OCI-LY7 (cell line): ENCODE data around the gene ETS2. TPM values are rescaled to one million over a fixed set of nuclear protein-coding genes. Genes with fewer than 3 reads are reported as not detected.

Source experiments
- BruUV-seq: library from RNA; stranded (reverse); fragments of 400-500 nt; replicated peaks from 2 replicates; lab custom pipeline; 2021; lab: Mats Ljungman, UMichigan
- CTCF ChIA-PET: fragments of 300-600 bp; sonication (Branson Sonifier 250); formaldehyde crosslinking; loops from one replicate; lab custom pipeline; 2022; ENCODE audit warnings: antibody characterized with exemption; ENCODE audit not compliant: unreplicated experiment; lab: Charles Lee
- POLR2A ChIA-PET: fragments of 300-600 bp; sonication (Branson Sonifier 250); formaldehyde crosslinking; loops from one replicate; lab custom pipeline; 2022; ENCODE audit warnings: antibody characterized with exemption; lab: Charles Lee
- DNase-seq: peaks from one replicate; pipeline ENCODE4 v3.0.0-alpha.2; 2015; ENCODE audit warnings: low spot score
- H2AFZ ChIP-seq: fragments of 200-600 bp; sonication (generic), shearing (Covaris generic); 2 replicates; pipeline ENCODE4 v1.6.1; 2014; ENCODE audit warnings: mild to moderate bottlenecking, antibody characterized with exemption, low read length, moderate library complexity
- H3K27ac ChIP-seq: fragments of 200-600 bp; sonication (generic); 2 replicates; pipeline ENCODE4 v1.5.1; 2014; ENCODE audit warnings: mixed run types, low read depth, mild to moderate bottlenecking, moderate library complexity, low read length, inconsistent platforms; ENCODE audit not compliant: poor library complexity, severe bottlenecking
- H3K36me3 ChIP-seq: fragments of 200-600 bp; sonication (generic); 2 replicates; pipeline ENCODE4 v1.6.1; 2014; ENCODE audit warnings: mild to moderate bottlenecking, antibody characterized with exemption, low read length, moderate library complexity, mixed read lengths; ENCODE audit not compliant: insufficient read depth
- H3K4me1 ChIP-seq: fragments of 200-600 bp; sonication (generic); 2 replicates; pipeline ENCODE4 v1.5.1; 2014; ENCODE audit warnings: mild to moderate bottlenecking, low read length; ENCODE audit not compliant: insufficient read depth, poor library complexity, severe bottlenecking
- H3K4me2 ChIP-seq: fragments of 200-600 bp; sonication (generic); 2 replicates; pipeline ENCODE4 v1.6.1; 2014; ENCODE audit warnings: mild to moderate bottlenecking, low read length
- H3K4me3 ChIP-seq: fragments of 200-600 bp; sonication (generic); 2 replicates; pipeline ENCODE4 v1.5.1; 2014; ENCODE audit warnings: mild to moderate bottlenecking, low read depth, low read length; ENCODE audit not compliant: poor library complexity, severe bottlenecking
- H3K79me2 ChIP-seq: fragments of 200-600 bp; sonication (generic); 2 replicates; pipeline ENCODE4 v1.6.1; 2016; ENCODE audit warnings: low read depth, mild to moderate bottlenecking, low read length, moderate library complexity, mixed read lengths; ENCODE audit not compliant: insufficient read depth
- H3K9me2 ChIP-seq: fragments of 200-600 bp; sonication (generic); 2 replicates; pipeline ENCODE4 v1.6.1; 2016; ENCODE audit warnings: mild to moderate bottlenecking, low read length, mixed read lengths; ENCODE audit not compliant: insufficient read depth
- H3K9me3 ChIP-seq: fragments of 200-600 bp; sonication (generic); 2 replicates; pipeline ENCODE4 v1.6.1; 2014; ENCODE audit warnings: mild to moderate bottlenecking, mixed run types, low read length, mixed read lengths
- H4K20me1 ChIP-seq: fragments of 200-600 bp; sonication (generic); 2 replicates; pipeline ENCODE4 v1.6.1; 2014; ENCODE audit warnings: mild to moderate bottlenecking, antibody characterized with exemption, low read length, moderate library complexity, mixed read lengths; ENCODE audit not compliant: insufficient read depth
- EZH2phosphoT487 ChIP-seq: fragments of 200-600 bp; sonication (generic); IDR thresholded peaks from 2 replicates; pipeline ENCODE4 v1.6.1; 2018; ENCODE audit warnings: low read depth, borderline replicate concordance, mild to moderate bottlenecking, mixed run types, antibody characterized with exemption, low read length, moderate library complexity, mixed read lengths
- intact Hi-C: fragments of 100-400 bp; cut with micrococcal nuclease; formaldehyde crosslinking; loops from one replicate; pipeline ENCODE4 v1.10.0; 2022; ENCODE audit not compliant: unreplicated experiment
- total RNA-seq, 2 experiments: library from RNA; depleted of rRNA in 1 of 2; stranded (reverse); fragments of >200 nt in 1 of 2; shearing (Covaris generic) in 1 of 2; gene quantifications; 2 replicates each; pipeline ENCODE4 v1.2.3, GENCODE V29; 2014 to 2022
- TF ChIP-seq, protein P1 (sequence below): fragments of 200-600 bp; sonication (generic); conservative IDR thresholded peaks from 2 replicates; pipeline ENCODE4 v1.5.1; 2014; ENCODE audit warnings: mild to moderate bottlenecking, antibody characterized with exemption, low read length, moderate library complexity, mixed read lengths

The ETS2 gene
- total RNA-seq, 2 experiments from 2014 or later: 9.8 to 24.1 TPM

DNA sequence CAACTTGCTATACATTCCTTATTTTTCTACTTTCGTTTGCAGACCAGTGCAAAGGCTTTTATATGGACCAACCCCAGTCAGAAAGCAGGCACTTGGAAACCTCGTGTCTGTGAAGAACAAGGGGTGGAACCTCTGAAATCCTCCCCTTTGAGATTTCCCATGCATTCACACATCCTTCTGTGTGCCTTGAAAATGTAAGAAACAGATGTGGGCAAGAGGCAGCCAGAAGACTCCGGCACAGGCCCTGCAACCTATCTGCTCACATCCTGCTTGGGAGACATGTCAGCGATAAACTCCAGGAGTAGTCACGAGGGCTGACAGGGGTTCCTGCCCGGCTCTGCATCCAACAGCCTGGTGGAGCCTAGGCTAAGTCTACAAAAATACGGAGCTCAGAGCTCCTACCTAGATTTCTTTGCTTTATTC, 42.5 kb downstream of the ETS2 start:
- Histone ChIP-seq H2AFZ (no peak overlapping the region), H3K27ac (no peak overlapping the region), H3K9me2 (no peaks in the 10 kb centered on the region), H3K4me3 (no peak overlapping the region), H3K79me2 (no peaks in the 10 kb centered on the region), H3K9me3 (no peaks in the 10 kb centered on the region), H4K20me1 (no peaks in the 10 kb centered on the region), H3K4me2 (no peak overlapping the region), H3K36me3 (no peaks in the 10 kb centered on the region), H3K4me1 (peaks cover 3% of the 10 kb centered on the region)
- intact Hi-C loops: no loop called here
- CTCF ChIA-PET: no interaction called here
- DNase-seq: no peak
- TF ChIP-seq, protein P1, sequence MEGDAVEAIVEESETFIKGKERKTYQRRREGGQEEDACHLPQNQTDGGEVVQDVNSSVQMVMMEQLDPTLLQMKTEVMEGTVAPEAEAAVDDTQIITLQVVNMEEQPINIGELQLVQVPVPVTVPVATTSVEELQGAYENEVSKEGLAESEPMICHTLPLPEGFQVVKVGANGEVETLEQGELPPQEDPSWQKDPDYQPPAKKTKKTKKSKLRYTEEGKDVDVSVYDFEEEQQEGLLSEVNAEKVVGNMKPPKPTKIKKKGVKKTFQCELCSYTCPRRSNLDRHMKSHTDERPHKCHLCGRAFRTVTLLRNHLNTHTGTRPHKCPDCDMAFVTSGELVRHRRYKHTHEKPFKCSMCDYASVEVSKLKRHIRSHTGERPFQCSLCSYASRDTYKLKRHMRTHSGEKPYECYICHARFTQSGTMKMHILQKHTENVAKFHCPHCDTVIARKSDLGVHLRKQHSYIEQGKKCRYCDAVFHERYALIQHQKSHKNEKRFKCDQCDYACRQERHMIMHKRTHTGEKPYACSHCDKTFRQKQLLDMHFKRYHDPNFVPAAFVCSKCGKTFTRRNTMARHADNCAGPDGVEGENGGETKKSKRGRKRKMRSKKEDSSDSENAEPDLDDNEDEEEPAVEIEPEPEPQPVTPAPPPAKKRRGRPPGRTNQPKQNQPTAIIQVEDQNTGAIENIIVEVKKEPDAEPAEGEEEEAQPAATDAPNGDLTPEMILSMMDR: no peak
- TF ChIP-seq EZH2phosphoT487: no peak
- no TSS peak for BruUV-seq
- POLR2A ChIA-PET: no interaction called here

DNA sequence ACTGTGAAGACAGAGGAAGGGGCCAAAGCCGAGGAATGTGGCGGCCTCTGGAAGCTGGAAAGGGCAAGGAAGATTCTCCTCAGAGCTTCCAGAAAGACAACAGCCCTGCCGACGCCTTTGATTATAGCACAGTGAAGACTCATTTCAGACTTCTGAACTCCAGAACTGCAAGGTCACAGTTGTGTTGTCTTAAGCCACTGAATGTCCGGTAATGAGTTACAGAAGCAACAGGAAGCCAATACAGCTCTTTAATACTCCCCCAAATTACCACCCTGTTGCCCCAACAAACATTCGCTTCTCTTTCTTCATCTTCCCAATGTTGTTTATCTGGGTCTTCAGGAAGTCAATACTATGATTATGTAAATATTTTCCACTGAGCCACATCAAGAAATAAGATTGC, 44.0 kb downstream of the ETS2 start:
- Histone ChIP-seq H2AFZ (no peak overlapping the region), H3K4me2 (no peak overlapping the region), H3K9me2 (no peaks in the 10 kb centered on the region), H3K27ac (no peak overlapping the region), H3K79me2 (no peaks in the 10 kb centered on the region), H3K4me3 (no peak overlapping the region), H3K9me3 (no peaks in the 10 kb centered on the region), H3K36me3 (no peaks in the 10 kb centered on the region), H4K20me1 (no peaks in the 10 kb centered on the region), H3K4me1 (peaks cover 14% of the 10 kb centered on the region)
- ChIA-PET CTCF (no interaction called here), POLR2A (interaction anchor here (0.7 to 1.7 kb wide), 3 partner anchors 10 to 18 kb away, joined by 3 to 4 read pairs (median 4); no protein-coding TSS in a partner anchor)
- TF ChIP-seq, protein P1: no peak
- TF ChIP-seq EZH2phosphoT487: no peak
- intact Hi-C loops: no loop called here
- no peak for DNase-seq
- no TSS peak for BruUV-seq

GRCh38 chr21:38850277-38850951, 44.7 kb downstream of the ETS2 start:
- POLR2A ChIA-PET: interaction anchor here (0.7 to 1.7 kb wide), 4 partner anchors 9 to 18 kb away, joined by 3 to 4 read pairs (median 4); no protein-coding TSS in a partner anchor
- no TSS peak for BruUV-seq
- intact Hi-C loops: no loop called here
- H4K20me1 ChIP-seq: no peaks in the 10 kb centered on the region
- no peaks in the 10 kb centered on the region for H3K36me3 ChIP-seq
- TF ChIP-seq, protein P1: no peak
- TF ChIP-seq EZH2phosphoT487: no peak
- H3K79me2 ChIP-seq: no peaks in the 10 kb centered on the region
- peaks cover 14% of the 10 kb centered on the region for H3K4me1 ChIP-seq
- H3K9me3 ChIP-seq: no peaks in the 10 kb centered on the region
- CTCF ChIA-PET: no interaction called here
- no peaks in the 10 kb centered on the region for H3K9me2 ChIP-seq
- H3K4me2 ChIP-seq: no peak overlapping the region
- DNase-seq: no peak
- H3K27ac ChIP-seq: no peak overlapping the region
- H3K4me3 ChIP-seq: no peak overlapping the region
- no peak overlapping the region for H2AFZ ChIP-seq
